Inflammatory macrophage treated with lipopolysaccharide for 4 hours (primary cell): Measurements from ENCODE around the gene DDX31.

ENCODE experiments used
- DNase-seq: peaks from one replicate; pipeline ENCODE4 v3.0.0-alpha.2; 2020

The DDX31 gene

GRCh38 chr9:132671620-132672412, 2.0 kb upstream of the DDX31 start:
- peak; percentile 6 for DNase-seq

DNA sequence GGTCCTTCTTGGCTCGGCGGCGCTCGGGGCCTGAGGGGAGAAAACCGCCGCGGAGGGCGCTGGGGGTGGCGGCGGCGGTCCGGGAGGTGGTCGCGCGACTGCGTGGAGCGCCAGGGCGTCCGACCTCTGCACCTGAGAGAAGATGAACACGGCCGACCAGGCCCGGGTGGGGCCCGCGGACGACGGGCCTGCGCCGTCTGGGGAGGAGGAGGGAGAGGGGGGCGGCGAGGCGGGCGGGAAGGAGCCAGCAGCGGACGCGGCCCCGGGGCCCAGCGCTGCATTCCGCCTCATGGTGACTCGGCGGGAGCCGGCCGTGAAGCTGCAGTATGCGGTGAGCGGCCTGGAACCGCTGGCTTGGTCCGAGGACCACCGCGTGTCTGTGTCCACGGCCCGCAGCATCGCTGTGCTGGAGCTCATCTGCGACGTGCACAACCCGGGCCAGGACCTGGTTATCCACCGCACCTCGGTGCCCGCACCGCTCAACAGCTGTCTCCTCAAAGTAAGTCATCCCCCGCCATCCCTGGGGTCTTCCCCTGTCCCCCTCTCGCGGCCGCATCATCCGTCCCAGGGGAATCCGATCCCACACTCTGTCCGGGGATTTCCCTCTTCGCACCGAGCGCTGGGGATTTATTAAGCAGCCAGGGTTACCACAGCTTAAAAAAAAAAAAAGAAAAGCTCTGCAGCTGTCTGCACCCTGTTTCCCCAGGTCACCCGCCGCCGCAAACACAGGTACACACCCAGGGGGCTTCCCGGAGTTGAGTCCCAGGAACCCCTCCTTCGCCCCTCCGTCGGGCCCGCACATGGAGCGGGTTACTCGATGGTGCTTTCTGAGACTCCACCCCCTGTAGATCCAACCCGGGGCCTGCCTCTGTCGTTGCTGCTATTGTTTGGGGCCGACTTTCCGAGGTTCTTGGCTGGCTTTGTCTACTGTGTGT, 941 bp upstream of the DDX31 start, which contains the start of gene GTF3C4:
Gene GTF3C4, plus strand, starts transcription at position 8 of the 935 bp plus-strand sequence. Its CDS starts 135 bp downstream, at position 143.
- DNase-seq: no peak

DNA sequence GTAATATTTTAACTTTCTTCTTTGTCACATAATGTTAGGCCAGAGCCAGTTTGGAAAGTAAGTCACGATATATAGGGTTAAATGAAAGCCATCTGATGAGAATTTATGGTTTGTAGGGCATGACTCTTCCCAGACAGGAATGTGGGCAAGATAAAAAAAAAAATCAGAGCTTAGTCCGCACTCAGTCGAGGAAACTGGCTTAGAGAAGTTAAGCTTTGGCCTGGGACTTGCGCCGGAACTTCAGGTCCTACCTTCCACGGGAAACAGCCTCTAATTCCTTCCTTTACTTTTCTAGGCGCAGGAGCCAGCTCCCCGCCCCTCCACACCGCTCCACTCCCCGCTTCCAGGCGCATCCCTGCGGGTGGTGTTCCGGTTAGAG, 475 bp downstream of the DDX31 start:
- no peak for DNase-seq

DNA sequence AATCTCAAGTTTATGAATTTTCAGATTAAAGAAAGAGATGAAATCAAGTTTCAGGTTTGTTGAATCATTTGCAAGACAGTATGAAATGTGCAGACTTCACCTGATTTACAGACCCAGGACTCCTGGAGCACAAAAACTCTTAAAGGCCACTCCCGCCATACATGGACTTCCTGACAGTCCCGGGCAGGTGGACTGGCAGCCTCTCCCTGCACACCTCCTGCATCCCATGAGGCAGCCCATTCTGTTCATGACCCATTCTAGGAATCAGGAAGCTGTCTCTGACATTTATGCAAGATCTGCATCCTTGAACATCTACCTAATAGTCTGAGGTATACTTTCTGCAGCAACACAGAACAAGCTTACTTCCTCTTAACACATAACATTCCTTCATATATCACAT, 5.9 kb downstream of the DDX31 start:
- DNase-seq: no peak

DNA sequence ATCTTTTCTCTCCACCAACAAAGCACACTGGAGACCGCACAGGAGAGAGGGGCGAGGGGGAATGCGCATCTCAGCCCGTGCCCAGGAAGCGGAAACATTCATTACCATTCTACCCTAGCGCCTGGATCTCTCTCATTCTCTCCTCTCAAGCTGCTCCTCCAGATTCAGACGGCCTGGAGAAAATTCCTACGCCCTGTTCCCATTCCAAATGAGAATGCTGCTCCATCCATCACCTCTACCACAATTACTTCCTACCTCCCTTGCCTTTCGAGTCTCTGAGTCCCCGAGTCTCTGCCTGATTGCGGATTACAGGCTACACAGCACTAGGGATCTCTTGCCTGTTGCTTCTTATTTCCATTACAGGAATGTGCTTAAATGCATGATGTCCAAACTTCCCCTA, 6.7 kb downstream of the DDX31 start:
- DNase-seq: no peak

GRCh38 chr9:132662152-132662945, 7.4 kb downstream of the DDX31 start:
- no peak for DNase-seq

GRCh38 chr9:132656299-132656698, 13.5 kb downstream of the DDX31 start:
- DNase-seq: no peak

GRCh38 chr9:132651259-132651658, 18.5 kb downstream of the DDX31 start:
- peak; percentile 41 for DNase-seq

DNA sequence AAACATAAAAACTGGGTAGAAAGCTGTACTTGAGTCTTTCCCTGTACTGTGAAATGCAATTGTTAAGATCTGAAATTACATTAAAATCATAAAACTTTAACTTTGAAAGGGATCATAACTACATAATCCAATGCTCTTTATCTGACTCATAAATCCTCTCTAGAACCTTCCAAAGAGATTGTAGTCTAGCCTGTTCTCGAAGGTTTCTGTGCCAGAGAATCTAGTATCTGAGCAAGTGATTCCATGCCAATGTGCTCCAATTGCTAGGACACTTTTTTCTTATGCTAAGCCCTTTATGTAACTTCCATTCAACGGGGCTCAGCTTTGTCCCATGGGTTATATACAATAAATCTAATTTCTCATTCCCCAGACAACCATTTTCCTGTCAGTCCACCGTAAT, 21.1 kb downstream of the DDX31 start:
- DNase-seq: no peak

DNA sequence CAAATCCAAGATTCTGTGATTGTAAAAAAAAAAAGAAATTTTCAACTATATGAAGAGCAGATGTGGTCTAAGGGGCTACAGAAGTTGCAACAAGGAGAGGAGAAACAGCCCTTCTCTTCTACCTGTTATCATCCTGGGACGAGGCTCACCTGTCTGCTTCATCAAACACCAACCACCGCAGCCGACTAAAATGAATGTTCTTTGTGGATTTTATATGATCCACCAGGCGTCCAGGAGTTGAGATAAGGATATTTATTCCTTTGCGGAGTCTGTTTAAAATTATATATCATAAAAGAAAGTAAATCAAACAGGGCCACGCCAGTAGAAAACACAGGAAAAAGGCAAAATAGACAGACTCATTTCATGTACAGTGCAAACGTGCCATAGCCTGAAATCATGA, 21.5 kb downstream of the DDX31 start:
- DNase-seq: no peak

DNA sequence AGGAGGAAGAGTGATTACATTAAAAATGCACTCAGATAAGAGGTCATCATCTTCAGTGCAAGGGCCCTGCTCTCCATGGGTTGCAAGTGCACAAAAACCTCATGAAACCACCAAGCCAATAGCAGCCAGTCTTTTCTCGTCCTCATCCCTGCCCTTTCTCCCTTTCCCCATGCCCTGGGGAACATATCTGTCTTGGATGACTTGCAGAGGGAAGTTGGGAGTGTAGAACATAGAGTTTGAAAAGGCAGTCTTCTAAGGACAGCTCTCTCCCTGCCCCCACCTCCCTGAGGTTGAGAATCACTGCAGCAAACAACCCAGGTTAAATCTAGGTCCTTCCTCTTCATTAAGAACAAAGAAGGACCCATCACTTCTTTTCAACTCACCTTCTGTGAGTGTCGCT, 22.0 kb downstream of the DDX31 start:
- no peak for DNase-seq

GRCh38 chr9:132647355-132647754, 22.4 kb downstream of the DDX31 start:
- no peak for DNase-seq

- no peak for DNase-seq
Measured at GRCh38 chr9:132646726-132647125, 23.1 kb downstream of the DDX31 start.

DNA sequence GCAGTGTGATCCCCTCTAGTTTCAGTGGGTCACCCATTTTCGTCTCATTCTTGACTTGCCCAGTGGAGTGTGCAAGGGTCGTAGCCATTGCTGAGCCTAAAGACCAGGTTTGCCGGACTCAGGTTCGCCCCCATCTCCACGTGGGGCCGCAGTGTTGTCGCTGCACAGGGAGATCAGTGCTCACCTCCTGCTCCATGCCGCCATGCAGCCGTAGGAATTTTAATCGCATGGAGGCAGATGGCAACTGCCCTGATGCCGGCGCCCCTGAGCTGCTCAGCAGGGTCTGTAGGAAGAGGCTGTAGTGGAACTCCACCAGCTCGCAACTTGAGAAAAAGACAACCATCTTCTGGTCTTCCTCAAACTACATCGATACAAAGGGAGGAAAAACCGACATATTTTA, 24.1 kb downstream of the DDX31 start:
- DNase-seq: no peak

DNA sequence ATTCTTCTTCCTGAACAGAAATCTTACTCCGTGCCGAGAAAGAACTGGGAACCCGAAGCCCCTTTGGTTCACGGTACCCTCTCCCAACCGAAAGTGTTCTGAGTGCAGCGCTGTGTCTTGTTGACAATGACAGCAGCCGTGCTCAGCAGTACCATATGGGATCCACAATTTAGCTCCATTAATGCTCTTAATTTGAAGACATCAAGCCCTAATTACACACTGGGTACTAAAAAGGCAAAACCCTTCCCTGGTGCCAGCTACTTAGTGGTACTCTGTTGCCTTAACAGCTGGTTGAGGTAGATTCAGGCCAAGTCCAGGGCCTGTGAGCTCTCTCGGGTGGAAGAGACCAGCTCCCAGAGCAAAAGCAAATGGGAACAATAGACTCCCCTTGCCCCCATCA, 24.5 kb downstream of the DDX31 start:
- DNase-seq: no peak

- DNase-seq: no peak
Measured at GRCh38 chr9:132644251-132644650, 25.5 kb downstream of the DDX31 start.

GRCh38 chr9:132641216-132641615, 28.6 kb downstream of the DDX31 start:
- no peak for DNase-seq

GRCh38 chr9:132639322-132639721, 30.5 kb downstream of the DDX31 start:
- DNase-seq: no peak

- DNase-seq: no peak
Measured at GRCh38 chr9:132638240-132638639, 31.5 kb downstream of the DDX31 start.

DNA sequence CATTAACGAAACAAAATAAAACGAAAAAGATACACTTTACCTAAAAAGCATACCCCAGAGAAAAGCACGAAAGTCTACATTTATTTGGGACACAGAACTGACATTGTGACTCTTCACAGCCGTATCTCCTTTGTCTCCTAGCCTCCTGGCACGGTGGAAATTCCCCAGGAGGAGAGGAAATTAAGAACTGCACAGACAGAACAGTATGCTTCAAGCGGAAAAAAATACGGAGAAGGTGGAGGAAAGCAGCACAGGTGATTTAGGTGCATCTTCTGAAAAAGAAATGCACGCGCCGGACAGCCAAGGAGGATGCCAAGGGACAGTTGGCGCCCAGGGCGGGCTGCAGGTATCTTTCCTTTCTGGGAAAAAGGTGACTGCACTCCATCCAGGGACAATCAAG, 32.0 kb downstream of the DDX31 start:
- DNase-seq: no peak

- no peak for DNase-seq
Measured at GRCh38 chr9:132637351-132637750, 32.4 kb downstream of the DDX31 start.

GRCh38 chr9:132634327-132634726, 35.5 kb downstream of the DDX31 start:
- no peak for DNase-seq
